Measurements from ENCODE around the gene DCTD. TPM values are rescaled to one million over a fixed set of nuclear protein-coding genes. Genes with fewer than 3 reads are reported as not detected.

Gene DCTD
- total RNA-seq, 1 experiment from 2014 or later: 168 TPM

DNA sequence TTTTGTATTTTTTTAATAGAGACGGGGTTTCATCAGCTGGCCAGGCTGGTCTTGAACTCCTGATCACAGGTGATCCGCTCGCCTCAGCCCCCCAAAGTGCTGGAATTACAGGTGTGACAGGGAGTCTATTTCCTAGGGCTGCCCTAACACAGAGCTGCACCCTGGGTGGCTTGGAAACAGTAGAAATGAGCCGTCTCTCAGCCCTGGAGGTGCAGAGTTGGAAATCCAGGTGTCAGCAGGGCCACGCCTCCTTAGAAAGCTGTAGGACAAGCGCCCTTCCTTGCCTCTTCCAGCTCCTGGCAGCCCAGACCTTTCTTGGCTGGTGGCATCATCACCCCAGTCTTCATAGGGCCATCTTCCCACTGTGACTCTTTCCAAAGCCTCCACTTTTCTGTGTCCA, 71.6 kb downstream of the DCTD start:
- intact Hi-C loops (cut with micrococcal nuclease): no loop called here
- Mint-ChIP-seq H3K9me3 (ENCODE audit: unreplicated experiment) (no peaks in the 10 kb centered on the region), H3K27me3 (ENCODE audit: insufficient read depth, unreplicated experiment) (no peaks in the 10 kb centered on the region), H3K27ac (ENCODE audit: low read depth, unreplicated experiment) (no peak overlapping the region), H3K4me3 (ENCODE audit: unreplicated experiment) (no peak overlapping the region), H3K36me3 (ENCODE audit: insufficient read depth, unreplicated experiment) (no peaks in the 10 kb centered on the region), H3K4me1 (ENCODE audit: insufficient read depth, unreplicated experiment) (peaks cover 8% of the 10 kb centered on the region)
- ChIA-PET POLR2A (interaction anchor here (1.0 kb wide), 1 partner anchor 48 kb away, joined by 3 read pairs; no protein-coding TSS in a partner anchor), CTCF (no interaction called here)
- BruUV-seq (replicated peaks): no TSS peak
- TF ChIP-seq, protein P1, sequence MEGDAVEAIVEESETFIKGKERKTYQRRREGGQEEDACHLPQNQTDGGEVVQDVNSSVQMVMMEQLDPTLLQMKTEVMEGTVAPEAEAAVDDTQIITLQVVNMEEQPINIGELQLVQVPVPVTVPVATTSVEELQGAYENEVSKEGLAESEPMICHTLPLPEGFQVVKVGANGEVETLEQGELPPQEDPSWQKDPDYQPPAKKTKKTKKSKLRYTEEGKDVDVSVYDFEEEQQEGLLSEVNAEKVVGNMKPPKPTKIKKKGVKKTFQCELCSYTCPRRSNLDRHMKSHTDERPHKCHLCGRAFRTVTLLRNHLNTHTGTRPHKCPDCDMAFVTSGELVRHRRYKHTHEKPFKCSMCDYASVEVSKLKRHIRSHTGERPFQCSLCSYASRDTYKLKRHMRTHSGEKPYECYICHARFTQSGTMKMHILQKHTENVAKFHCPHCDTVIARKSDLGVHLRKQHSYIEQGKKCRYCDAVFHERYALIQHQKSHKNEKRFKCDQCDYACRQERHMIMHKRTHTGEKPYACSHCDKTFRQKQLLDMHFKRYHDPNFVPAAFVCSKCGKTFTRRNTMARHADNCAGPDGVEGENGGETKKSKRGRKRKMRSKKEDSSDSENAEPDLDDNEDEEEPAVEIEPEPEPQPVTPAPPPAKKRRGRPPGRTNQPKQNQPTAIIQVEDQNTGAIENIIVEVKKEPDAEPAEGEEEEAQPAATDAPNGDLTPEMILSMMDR (IDR thresholded peaks at IDR 0.05; ENCODE audit: unreplicated experiment): no peak
- DNase-seq (ENCODE audit: unreplicated experiment): no peak

DNA sequence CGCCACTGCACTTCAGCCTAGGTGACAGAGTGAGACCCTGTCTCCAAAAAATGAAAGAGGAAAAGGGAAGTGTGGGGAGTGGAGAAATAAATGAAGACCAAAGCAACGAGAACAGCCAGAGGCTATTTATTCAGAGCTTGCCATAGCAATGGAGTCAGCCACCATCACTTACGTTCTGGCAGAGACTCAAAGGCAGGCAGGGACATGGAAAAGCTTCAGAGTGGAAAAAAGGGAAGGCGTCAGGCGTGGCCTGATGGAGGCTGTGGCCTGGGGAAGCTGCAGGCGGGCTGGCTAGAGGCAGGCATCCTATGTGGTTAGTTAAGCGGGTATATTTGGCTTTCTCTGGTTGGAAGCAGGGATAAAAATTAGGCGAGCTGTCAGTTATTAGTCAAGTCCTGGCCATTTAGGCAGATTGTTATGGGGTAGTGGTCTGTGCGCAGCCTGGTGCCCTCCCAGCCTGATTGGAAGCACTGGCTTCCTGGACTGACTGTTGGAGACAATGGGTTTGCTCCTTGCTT, 73.3 kb downstream of the DCTD start:
- CTCF ChIA-PET: no interaction called here
- DNase-seq (ENCODE audit: unreplicated experiment): no peak
- Mint-ChIP-seq H3K9me3 (ENCODE audit: unreplicated experiment) (no peaks in the 10 kb centered on the region), H3K4me3 (ENCODE audit: unreplicated experiment) (no peak overlapping the region), H3K27ac (ENCODE audit: low read depth, unreplicated experiment) (no peak overlapping the region), H3K4me1 (ENCODE audit: insufficient read depth, unreplicated experiment) (peaks cover 8% of the 10 kb centered on the region), H3K36me3 (ENCODE audit: insufficient read depth, unreplicated experiment) (no peaks in the 10 kb centered on the region), H3K27me3 (ENCODE audit: insufficient read depth, unreplicated experiment) (no peaks in the 10 kb centered on the region)
- TF ChIP-seq, protein P1 (IDR thresholded peaks at IDR 0.05; ENCODE audit: unreplicated experiment): no peak
- POLR2A ChIA-PET: no interaction called here
- no TSS peak for BruUV-seq (replicated peaks)
- intact Hi-C loops (cut with micrococcal nuclease): no loop called here

DNA sequence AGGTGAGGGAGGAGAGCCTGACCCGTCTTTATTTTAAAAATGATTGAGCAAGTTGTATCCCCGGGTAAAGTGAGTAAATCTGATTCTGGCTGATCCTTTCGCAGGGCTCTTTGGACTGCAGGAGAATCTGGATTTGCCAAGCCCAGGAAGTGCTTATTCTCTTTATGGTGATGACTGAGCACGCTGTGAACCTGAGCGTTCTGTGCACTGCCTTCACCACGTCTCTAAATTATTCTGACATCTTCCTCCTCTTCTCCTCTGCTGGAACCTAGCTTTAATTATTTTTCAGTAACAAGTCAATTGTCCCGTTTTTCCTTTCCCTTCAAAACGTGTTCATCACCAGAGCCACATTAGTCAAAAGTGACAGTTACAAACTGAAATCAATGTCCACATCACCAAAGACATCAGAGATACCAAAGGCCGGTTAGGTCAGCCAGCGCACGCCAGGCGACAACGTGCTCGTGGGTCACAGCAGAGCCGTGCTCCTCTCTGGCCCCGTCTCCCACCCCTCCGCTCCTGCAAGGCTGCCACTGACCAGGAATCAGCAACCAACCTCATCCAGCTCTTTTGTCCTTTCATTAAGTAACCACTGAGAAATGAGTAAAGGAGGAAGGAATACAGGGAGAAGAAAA, 74.3 kb downstream of the DCTD start:
- no peaks in the 10 kb centered on the region for H3K36me3 Mint-ChIP-seq (ENCODE audit: insufficient read depth, unreplicated experiment)
- H3K27ac Mint-ChIP-seq (ENCODE audit: low read depth, unreplicated experiment): no peak overlapping the region
- no peaks in the 10 kb centered on the region for H3K27me3 Mint-ChIP-seq (ENCODE audit: insufficient read depth, unreplicated experiment)
- TF ChIP-seq, protein P1 (IDR thresholded peaks at IDR 0.05; ENCODE audit: unreplicated experiment): no peak
- no TSS peak for BruUV-seq (replicated peaks)
- H3K9me3 Mint-ChIP-seq (ENCODE audit: unreplicated experiment): no peaks in the 10 kb centered on the region
- no peak for DNase-seq (ENCODE audit: unreplicated experiment)
- no peak overlapping the region for H3K4me3 Mint-ChIP-seq (ENCODE audit: unreplicated experiment)
- CTCF ChIA-PET: interaction anchor here (0.6 to 0.7 kb wide), 2 partner anchors 94 to 688 kb away, joined by 3 to 5 read pairs; no protein-coding TSS in a partner anchor
- intact Hi-C loops (cut with micrococcal nuclease): no loop called here
- H3K4me1 Mint-ChIP-seq (ENCODE audit: insufficient read depth, unreplicated experiment): peaks cover 8% of the 10 kb centered on the region
- POLR2A ChIA-PET: no interaction called here

DNA sequence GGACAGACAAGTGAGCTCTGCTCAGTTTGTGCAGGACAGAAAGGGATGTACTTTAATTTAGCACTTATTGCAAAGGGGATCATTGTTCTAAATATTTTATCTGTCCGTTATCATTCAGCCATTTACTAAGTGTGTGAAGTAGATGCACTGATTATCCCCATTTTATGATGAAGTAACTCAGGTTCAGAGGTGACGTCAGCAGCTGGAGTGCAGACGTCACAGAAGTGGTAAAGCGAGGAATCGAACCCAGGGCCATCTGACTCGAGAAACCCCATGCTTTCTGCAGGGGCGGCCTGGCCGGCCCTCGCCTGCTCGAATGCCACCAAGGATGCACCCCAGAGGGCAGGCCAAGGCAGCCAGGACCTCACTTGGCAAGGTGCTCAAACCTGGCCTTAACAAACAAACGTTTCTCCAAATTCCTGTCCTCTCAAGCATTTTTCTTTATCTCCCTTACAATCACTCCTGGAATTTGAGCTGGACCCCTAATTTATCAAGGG, 75.0 kb downstream of the DCTD start:
- Mint-ChIP-seq H3K4me1 (ENCODE audit: insufficient read depth, unreplicated experiment) (peaks cover 8% of the 10 kb centered on the region), H3K27me3 (ENCODE audit: insufficient read depth, unreplicated experiment) (no peaks in the 10 kb centered on the region), H3K9me3 (ENCODE audit: unreplicated experiment) (no peaks in the 10 kb centered on the region), H3K27ac (ENCODE audit: low read depth, unreplicated experiment) (no peak overlapping the region), H3K36me3 (ENCODE audit: insufficient read depth, unreplicated experiment) (no peaks in the 10 kb centered on the region), H3K4me3 (ENCODE audit: unreplicated experiment) (no peak overlapping the region)
- DNase-seq (ENCODE audit: unreplicated experiment): no peak
- CTCF ChIA-PET: interaction anchor here (0.6 kb wide), 1 partner anchor 688 kb away, joined by 3 read pairs; no protein-coding TSS in a partner anchor
- BruUV-seq (replicated peaks): no TSS peak
- POLR2A ChIA-PET: no interaction called here
- intact Hi-C loops (cut with micrococcal nuclease): no loop called here
- TF ChIP-seq, protein P1 (IDR thresholded peaks at IDR 0.05; ENCODE audit: unreplicated experiment): no peak

All from MCF 10A (cell line).